Activated naive CD4-positive, alpha-beta T cell treated with anti-CD3 and anti-CD28 coated beads, Interleukin-2, amount 10 ng/mL, durations not matched to agents 7 days and 5 days (primary cell): ENCODE measurements around the gene GPR152.
A peak's percentile ranks its signal among the peaks of the same experiment; 100 is the strongest.
"Not testable (repeated sequence)": the region's sequence is repeated elsewhere in the genome, so short reads cannot be mapped to it uniquely, and the experiment has no call there.

Source experiments
- CTCF ChIA-PET: fragments of 350-600 bp; sonication (Branson Sonifier 250); formaldehyde crosslinking; loops from one replicate; lab custom pipeline; 2021; ENCODE audit warnings: antibody characterized with exemption; lab: Charles Lee
- DNase-seq: peaks from one replicate; pipeline ENCODE4 v3.0.0-alpha.2; 2020
- H3K27ac Mint-ChIP-seq: one replicate; pipeline ENCODE4 v1.8.0; 2021; ENCODE audit warnings: mild to moderate bottlenecking, moderate library complexity, mixed read lengths
- H3K27me3 Mint-ChIP-seq: one replicate; pipeline ENCODE4 v1.8.0; 2021; ENCODE audit warnings: mild to moderate bottlenecking, mixed read lengths
- H3K36me3 Mint-ChIP-seq: one replicate; pipeline ENCODE4 v1.8.0; 2021; ENCODE audit warnings: mixed read lengths
- H3K4me1 Mint-ChIP-seq: one replicate; pipeline ENCODE4 v1.8.0; 2021; ENCODE audit warnings: mixed read lengths
- H3K4me3 Mint-ChIP-seq: one replicate; pipeline ENCODE4 v1.8.0; 2021; ENCODE audit warnings: mild to moderate bottlenecking, moderate library complexity, mixed read lengths
- H3K9me3 Mint-ChIP-seq: one replicate; pipeline ENCODE4 v1.8.0; 2021; ENCODE audit warnings: mixed read lengths

The GPR152 gene

GRCh38 chr11:67492801-67493547 is 40.4 kb upstream of the GPR152 start:
- Mint-ChIP-seq H3K4me1 (peaks cover 12% of the 10 kb centered on the region), H3K36me3 (peaks cover 33% of the 10 kb centered on the region), H3K9me3 (no peaks in the 10 kb centered on the region), H3K4me3 (no peak overlapping the region), H3K27me3 (no peaks in the 10 kb centered on the region), H3K27ac (no peak overlapping the region)
- no peak for DNase-seq
- CTCF ChIA-PET: no interaction called here

DNA sequence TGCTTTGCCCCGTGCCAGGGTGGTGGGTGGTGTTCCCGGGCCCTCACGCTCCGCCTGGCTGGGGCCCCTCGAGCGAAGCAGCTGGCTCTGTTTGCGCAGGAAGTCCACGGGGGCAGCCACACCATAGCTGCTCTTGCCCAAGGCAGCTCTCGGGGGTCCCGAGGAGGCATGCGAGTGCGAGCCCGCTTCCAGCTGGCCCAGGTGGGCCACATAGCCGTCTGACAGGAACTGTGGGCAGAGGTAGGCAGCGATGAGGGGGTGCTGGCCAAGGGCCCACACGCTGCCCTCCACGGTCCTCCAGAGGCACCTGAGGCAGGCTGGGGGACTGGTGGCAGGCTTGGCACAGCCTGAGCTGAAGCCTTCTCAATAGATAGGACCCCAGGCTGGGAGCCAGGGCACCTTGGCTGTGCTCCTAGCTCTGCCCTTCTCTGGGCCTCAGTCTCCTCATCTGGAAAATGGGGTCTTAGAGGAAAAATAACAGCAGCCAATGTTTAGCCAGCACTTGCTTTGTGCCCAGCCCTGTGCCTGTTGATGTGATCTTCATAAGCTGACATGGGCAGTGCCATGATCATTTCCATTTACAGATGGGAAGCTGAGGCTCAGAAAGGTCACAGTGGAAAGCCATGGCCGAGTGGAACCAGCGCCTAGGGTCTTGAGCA is 39.7 kb upstream of the GPR152 start:
- Mint-ChIP-seq H3K9me3 (no peaks in the 10 kb centered on the region), H3K36me3 (peaks cover 41% of the 10 kb centered on the region), H3K4me3 (no peak overlapping the region), H3K27ac (no peak overlapping the region), H3K27me3 (no peaks in the 10 kb centered on the region), H3K4me1 (peaks cover 19% of the 10 kb centered on the region)
- CTCF ChIA-PET: interaction anchor here (0.6 to 1.0 kb wide), 2 partner anchors 24 to 312 kb away, joined by 3 to 4 read pairs; no protein-coding TSS in a partner anchor
- DNase-seq: no peak

DNA sequence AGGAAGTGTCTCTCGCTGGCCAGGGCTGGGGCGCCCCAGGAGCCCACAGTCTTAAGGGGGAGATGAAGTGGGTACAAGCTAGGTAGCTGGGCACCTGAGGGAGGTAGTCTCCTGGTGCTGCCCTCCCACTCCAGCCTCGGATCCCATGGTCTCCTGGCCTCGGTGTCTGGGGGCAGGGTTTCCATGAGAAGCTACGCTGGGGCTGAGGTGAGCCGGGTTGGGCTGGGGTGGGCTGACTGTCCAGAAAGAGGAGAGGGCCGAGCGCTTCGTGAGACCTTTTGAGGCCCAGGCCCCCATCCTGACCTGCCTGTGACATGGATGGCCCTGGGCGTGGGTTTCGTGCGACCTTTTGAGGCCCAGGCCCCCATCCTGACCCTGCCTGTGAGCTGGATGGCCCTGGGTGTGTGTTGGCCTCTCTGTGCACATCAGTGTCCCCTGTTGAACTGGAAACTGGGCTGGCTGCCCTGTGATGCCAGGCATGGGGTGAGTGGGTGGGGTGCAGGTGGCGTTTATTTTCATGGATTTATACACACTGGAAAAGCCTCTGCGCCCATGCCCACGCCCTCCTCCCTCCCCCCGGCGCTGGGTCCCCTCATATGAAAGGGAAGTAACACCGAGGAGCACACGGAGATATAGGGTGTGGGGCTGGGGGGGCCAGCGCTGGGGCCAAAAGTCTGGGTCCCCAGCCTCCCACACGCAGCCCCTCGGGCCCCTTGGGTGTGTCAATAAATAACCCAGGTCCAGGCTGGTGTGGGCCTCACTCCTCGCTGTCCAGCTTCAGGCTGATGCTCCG is 38.9 kb upstream of the GPR152 start:
- H3K36me3 Mint-ChIP-seq: peaks cover 48% of the 10 kb centered on the region
- H3K27me3 Mint-ChIP-seq: no peaks in the 10 kb centered on the region
- H3K4me3 Mint-ChIP-seq: no peak overlapping the region
- H3K9me3 Mint-ChIP-seq: no peaks in the 10 kb centered on the region
- CTCF ChIA-PET: interaction anchor here (0.6 to 1.2 kb wide), 4 partner anchors 14 to 311 kb away, joined by 3 to 4 read pairs (median 4); partner anchors contain the start of genes CDK2AP2 and PITPNM1
- no peak for DNase-seq
- no peak overlapping the region for H3K27ac Mint-ChIP-seq
- H3K4me1 Mint-ChIP-seq: peaks cover 27% of the 10 kb centered on the region

DNA sequence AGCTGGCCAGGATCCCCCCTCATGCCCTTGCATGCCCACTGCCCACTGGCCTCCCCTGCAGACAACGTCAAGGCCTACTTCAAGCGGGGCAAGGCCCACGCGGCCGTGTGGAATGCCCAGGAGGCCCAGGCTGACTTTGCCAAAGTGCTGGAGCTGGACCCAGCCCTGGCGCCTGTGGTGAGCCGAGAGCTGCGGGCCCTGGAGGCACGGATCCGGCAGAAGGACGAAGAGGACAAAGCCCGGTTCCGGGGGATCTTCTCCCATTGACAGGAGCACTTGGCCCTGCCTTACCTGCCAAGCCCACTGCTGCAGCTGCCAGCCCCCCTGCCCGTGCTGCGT is 38.2 kb upstream of the GPR152 start:
- DNase-seq: no peak
- no peaks in the 10 kb centered on the region for H3K27me3 Mint-ChIP-seq
- no peak overlapping the region for H3K27ac Mint-ChIP-seq
- no peaks in the 10 kb centered on the region for H3K9me3 Mint-ChIP-seq
- no peak overlapping the region for H3K4me3 Mint-ChIP-seq
- H3K4me1 Mint-ChIP-seq: peaks cover 35% of the 10 kb centered on the region
- H3K36me3 Mint-ChIP-seq: peaks cover 49% of the 10 kb centered on the region
- CTCF ChIA-PET: interaction anchor here (1.1 to 1.2 kb wide), 3 partner anchors 15 to 90 kb away, joined by 3 to 4 read pairs (median 3); partner anchors contain the start of genes CDK2AP2 and PITPNM1

GRCh38 chr11:67489885-67490726 is 37.6 kb upstream of the GPR152 start:
- no peak for DNase-seq
- Mint-ChIP-seq H3K27me3 (no peaks in the 10 kb centered on the region), H3K27ac (no peak overlapping the region), H3K9me3 (no peaks in the 10 kb centered on the region), H3K4me3 (no peak overlapping the region), H3K4me1 (peaks cover 40% of the 10 kb centered on the region), H3K36me3 (peaks cover 49% of the 10 kb centered on the region)
- CTCF ChIA-PET: interaction anchor here (1.1 to 1.2 kb wide), 2 partner anchors 16 to 89 kb away, joined by 3 to 4 read pairs; partner anchors contain the start of gene PITPNM1

DNA sequence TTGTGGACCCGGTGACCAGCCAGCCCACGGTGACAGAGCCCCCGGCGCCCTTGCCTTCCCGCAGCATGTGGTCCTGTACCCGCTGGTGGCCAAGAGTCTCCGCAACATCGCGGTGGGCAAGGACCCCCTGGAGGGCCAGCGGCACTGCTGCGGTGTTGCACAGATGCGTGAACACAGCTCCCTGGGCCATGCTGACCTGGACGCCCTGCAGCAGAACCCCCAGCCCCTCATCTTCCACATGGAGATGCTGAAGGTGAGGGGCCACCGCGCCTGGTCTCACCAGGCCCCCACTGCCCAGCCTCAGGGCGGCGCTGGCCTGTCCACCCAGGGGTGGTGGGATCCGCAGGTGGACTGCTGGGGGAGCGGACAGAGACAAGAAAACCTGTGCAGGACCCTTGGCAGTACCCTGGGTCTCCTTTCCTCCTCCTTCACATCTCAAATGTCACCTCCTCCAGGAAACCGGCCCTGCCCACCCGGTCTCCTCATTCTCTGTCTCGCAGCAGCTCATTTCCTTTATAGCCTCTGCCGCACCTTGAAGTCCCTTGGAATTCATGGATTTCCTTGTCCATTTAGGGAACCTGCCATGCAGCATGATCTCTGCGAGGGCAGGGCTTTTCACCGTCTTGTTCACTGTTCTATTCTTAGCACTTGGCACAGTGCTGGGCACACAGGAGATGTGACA is 36.8 kb upstream of the GPR152 start:
- no peak overlapping the region for H3K4me3 Mint-ChIP-seq
- H3K4me1 Mint-ChIP-seq: peaks cover 48% of the 10 kb centered on the region
- no peaks in the 10 kb centered on the region for H3K27me3 Mint-ChIP-seq
- peaks cover 53% of the 10 kb centered on the region for H3K36me3 Mint-ChIP-seq
- H3K9me3 Mint-ChIP-seq: no peaks in the 10 kb centered on the region
- DNase-seq: peak; percentile 17
- no peak overlapping the region for H3K27ac Mint-ChIP-seq
- CTCF ChIA-PET: interaction anchor here (1.1 to 1.2 kb wide), 2 partner anchors 17 to 88 kb away, joined by 3 read pairs; no protein-coding TSS in a partner anchor

DNA sequence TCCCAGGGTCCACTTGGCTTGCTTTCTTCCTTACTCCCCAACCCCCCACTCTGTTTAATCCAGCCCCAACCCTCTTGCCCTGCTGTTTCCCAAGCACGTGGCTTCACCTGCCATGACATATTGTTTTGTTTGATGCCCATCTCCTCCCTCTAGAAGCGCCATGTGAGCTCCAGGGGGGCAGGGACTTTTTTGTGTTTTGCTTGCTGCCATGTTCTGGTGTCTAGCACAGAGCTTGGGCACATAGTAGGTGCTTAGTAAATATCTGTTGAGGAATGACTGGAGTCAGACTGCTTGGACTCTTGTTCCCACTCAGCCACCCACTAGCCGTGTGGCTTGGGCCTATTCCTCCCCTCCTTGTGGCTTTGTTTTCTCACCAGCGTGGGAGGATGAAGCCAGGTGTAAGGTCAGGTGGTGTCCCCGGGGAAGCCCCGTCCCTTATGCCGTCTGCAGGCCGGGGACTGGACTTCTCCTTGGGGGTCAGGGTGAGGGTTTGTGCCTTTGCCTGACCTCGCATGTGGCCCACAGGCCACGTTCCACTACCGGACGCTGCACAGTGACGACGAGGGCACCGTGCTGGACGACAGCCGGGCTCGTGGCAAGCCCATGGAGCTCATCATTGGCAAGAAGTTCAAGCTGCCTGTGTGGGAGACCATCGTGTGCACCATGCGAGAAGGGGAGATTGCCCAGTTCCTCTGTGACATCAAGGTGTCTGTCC is 34.1 kb upstream of the GPR152 start:
- Mint-ChIP-seq H3K9me3 (no peaks in the 10 kb centered on the region), H3K36me3 (peaks cover 47% of the 10 kb centered on the region)
- DNase-seq: peak; percentile 19

GRCh38 chr11:67485873-67486361 is 33.4 kb upstream of the GPR152 start:
- Mint-ChIP-seq H3K4me3 (peak overlapping the region; percentile 95), H3K36me3 (peaks cover 45% of the 10 kb centered on the region), H3K27ac (peak overlapping the region; percentile 99), H3K4me1 (peaks cover 69% of the 10 kb centered on the region)
- not testable (repeated sequence) for H3K27me3 Mint-ChIP-seq, H3K9me3 Mint-ChIP-seq
- peak; percentile 69 for DNase-seq
- CTCF ChIA-PET: interaction anchor here (0.6 to 1.9 kb wide), 6 partner anchors 47 to 140 kb away, joined by 3 to 6 read pairs (median 4); partner anchors contain the start of genes PPP1CA and TBC1D10C

More for the DNA sequence above, 34.1 kb upstream of the GPR152 start:
- peak overlapping the region; percentile 99 for H3K27ac Mint-ChIP-seq
- CTCF ChIA-PET: interaction anchor here (1.0 to 1.9 kb wide), 4 partner anchors 48 to 141 kb away, joined by 3 to 6 read pairs (median 4); partner anchors contain the start of gene TBC1D10C
- peaks cover 4% of the 10 kb centered on the region for H3K27me3 Mint-ChIP-seq
- peak overlapping the region; percentile 95 for H3K4me3 Mint-ChIP-seq
- H3K4me1 Mint-ChIP-seq: peaks cover 69% of the 10 kb centered on the region

DNA sequence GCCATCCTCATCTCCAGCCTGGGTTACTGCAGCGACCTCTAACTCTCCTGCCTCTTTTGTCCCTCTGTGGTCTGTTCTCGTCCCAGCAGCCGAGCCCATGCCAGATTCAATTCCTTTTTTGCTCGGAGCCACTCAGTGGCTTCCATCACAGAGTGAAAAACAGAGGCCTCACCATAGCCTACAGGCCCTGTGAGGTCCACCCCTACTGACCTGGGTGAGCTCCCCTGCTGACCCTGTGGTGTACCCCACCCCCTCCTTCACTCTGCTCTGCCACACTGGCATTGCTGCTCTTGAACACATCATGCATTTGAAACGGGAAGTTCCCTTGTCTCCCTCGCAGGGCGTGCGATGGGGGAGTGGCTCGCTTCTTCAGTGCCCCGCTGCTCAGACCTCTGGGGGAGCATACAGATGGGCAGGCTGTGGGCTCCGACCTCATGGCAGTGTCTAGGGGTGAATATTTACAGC is 32.4 kb upstream of the GPR152 start:
- Mint-ChIP-seq H3K27ac (peak overlapping the region; percentile 99), H3K9me3 (no peaks in the 10 kb centered on the region), H3K36me3 (peaks cover 42% of the 10 kb centered on the region), H3K4me1 (peaks cover 69% of the 10 kb centered on the region), H3K4me3 (peak overlapping the region; percentile 95), H3K27me3 (peaks cover 9% of the 10 kb centered on the region)
- CTCF ChIA-PET: interaction anchor here (0.7 to 1.9 kb wide), 5 partner anchors 16 to 139 kb away, joined by 3 to 6 read pairs (median 5); partner anchors contain the start of genes PTPRCAP and TBC1D10C
- peak; percentile 74 for DNase-seq

DNA sequence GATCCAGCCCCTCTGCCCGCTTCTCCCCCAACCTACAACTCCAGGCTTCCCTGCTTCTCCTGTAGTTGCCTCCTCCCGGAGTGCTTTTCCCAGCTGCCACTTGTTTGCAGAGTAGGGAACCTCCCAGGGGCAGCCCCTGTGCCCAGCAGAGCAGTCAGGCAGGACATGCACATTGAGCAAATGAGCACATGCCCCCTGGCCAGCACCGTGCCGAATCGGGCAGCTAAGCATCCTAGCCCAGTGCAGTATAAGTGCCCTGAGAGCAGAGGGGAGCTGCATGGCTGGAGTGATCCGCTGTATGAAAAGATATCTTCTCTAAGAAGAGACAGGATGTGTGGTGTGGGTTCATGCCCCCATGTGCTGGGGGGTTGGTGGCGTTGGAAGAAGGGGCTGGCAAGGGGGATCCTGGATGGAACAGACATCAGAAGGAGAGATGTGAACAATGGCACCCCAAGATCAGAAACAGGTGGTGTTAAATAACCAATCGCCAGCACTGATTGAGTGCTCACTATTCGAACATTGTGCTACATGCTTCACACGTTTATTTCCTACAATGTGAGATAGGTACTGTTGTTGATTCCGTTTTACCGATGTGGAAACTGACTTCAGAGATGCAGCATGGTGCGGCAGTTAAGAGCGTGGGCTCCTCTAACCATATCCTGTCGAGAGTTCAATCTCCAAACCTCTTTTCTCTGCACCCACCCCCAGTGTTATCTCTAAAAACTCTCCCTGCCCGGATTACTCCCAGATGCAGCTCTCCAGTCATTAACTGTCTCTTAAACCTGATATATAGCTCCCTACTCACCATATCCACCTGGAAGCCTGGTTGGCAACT is 31.5 kb upstream of the GPR152 start:
- peak overlapping the region; percentile 95 for H3K4me3 Mint-ChIP-seq
- CTCF ChIA-PET: interaction anchor here (1.3 to 1.5 kb wide), 3 partner anchors 44 to 138 kb away, joined by 3 to 5 read pairs (median 3); partner anchors contain the start of gene PTPRCAP
- H3K27me3 Mint-ChIP-seq: peaks cover 13% of the 10 kb centered on the region
- H3K9me3 Mint-ChIP-seq: no peaks in the 10 kb centered on the region
- H3K4me1 Mint-ChIP-seq: peaks cover 67% of the 10 kb centered on the region
- H3K27ac Mint-ChIP-seq: peak overlapping the region; percentile 99
- peak; percentile 62 for DNase-seq
- H3K36me3 Mint-ChIP-seq: peaks cover 38% of the 10 kb centered on the region
